GM12892 (cell line): Measurements from ENCODE around the gene MTFR1L.

ENCODE experiments used
- POLR2A ChIP-seq: IDR thresholded peaks from 2 replicates; pipeline ENCODE4 v1.6.1; 2011; ENCODE audit warnings: low read depth, low read length, control low read depth
- TAF1 ChIP-seq: IDR thresholded peaks from 2 replicates; pipeline ENCODE4 v1.6.1; 2011; ENCODE audit warnings: low read depth, mild to moderate bottlenecking, control low read depth, low read length, borderline replicate concordance

DNA sequence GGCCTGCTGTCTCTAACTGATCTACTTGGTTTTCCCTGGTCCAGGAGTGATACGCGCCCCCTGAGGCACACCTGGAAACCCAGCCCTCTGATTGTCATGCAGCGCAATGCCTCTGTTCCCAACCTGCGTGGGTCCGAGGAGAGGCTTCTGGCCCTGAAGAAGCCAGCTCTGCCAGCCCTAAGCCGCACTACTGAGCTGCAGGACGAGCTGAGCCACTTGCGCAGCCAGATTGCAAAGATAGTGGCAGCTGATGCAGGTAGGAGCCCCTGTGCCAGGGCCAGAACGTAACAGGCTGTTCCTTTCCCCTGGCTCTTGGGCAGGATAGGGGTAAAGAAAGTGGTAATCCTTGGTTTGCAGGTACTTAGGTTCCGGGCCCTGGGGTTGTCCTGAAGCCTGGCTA is 6.8 kb downstream of the MTFR1L start:
- TF ChIP-seq TAF1 (no peak), POLR2A (no peak)
